Colonic mucosa (tissue), 4 donors: ENCODE measurements around the gene ROR2. TPM values are rescaled to one million over a fixed set of nuclear protein-coding genes. Genes with fewer than 3 reads are reported as not detected.

Experiments used
- DNase-seq: peaks from one replicate; pipeline ENCODE4 v3.0.0-alpha.2; 2020
- H3K27ac ChIP-seq: fragments of 200-600 bp; one replicate; pipeline ENCODE4 v1.8.0; 2021
- H3K27me3 ChIP-seq: fragments of 200-600 bp; one replicate; pipeline ENCODE4 v1.8.0; 2021
- H3K36me3 ChIP-seq: fragments of 200-600 bp; one replicate; pipeline ENCODE4 v1.8.0; 2021
- H3K4me1 ChIP-seq: fragments of 200-600 bp; one replicate; pipeline ENCODE4 v1.8.0; 2021; ENCODE audit warnings: mild to moderate bottlenecking
- H3K4me3 ChIP-seq: fragments of 200-600 bp; one replicate; pipeline ENCODE4 v1.8.0; 2021
- H3K9ac ChIP-seq, 2 donors: one replicate each; pipeline ENCODE4 v1.7.0; 2013; ENCODE audit warnings: control low read depth in 2 of 2, low read depth in 2 of 2, low read length in 2 of 2
- H3K9me3 ChIP-seq: fragments of 200-600 bp; one replicate; pipeline ENCODE4 v1.8.0; 2021
- intact Hi-C: fragments of 100-400 bp; cut with DNase I; formaldehyde crosslinking; loops from one replicate; pipeline ENCODE4 v1.14.1; 2022
- total RNA-seq, 2 donors: library from RNA; stranded (reverse); fragmentation: NEBNext Ultra II Directional in 1 of 2; extraction: Animal tissue kit (Norgen Biotek cat#: 25700) in 1 of 2; gene quantifications; one replicate each; pipeline ENCODE4 v1.2.1, GENCODE V29; 2021
- TF ChIP-seq, protein P1 (sequence below): fragments of 200-600 bp; IDR thresholded peaks from one replicate; pipeline ENCODE4 v1.8.0; 2022; ENCODE audit warnings: antibody characterized with exemption, mild to moderate bottlenecking
- donor health status: healthy.
- donor health status: DM: no; HTN: no; CAD: no.
- donor health status: DM: no; HTN: no; CAD: no.

The ROR2 gene
- total RNA-seq, 2 donors from 2014 or later: 1.7 to 9.1 TPM

DNA sequence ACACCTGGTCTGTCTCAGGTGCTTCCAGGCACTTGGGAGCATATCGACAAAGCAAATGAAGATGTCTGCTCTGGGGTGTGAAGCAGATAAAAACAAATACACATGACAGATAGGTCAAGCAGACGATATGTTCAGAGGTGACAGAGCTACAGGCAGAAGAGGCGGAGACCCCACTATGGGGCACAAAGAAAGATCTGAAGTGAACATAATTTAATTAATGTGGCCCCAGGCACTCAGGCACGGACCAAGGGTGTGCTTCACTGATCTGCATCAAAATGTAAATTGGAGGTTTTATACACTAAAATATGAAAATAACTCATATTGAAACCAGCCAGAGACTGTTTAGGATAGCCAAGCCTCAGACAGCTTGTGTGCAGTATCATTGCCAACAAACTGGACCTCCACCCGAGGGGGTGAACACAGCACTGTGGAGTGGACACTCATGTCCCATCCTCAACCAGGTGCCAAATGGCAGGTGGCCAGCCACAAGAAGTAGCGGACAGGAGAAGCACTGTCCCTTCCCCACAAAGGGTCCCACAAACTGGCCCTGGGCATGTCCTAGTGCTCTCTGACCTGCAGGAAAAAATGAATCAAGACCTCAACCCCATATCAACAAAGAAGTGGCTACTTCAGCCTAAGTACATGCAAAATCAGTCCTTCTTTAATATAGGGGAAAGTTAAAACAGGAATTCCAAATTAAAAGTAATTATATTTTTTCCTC lies 29.2 kb downstream of the ROR2 start:
- intact Hi-C loops: no loop called here
- Histone ChIP-seq H3K4me3 (no peak overlapping the region), H3K9me3 (no peaks in the 10 kb centered on the region), H3K27ac (no peak overlapping the region), H3K27me3 (no peaks in the 10 kb centered on the region), H3K36me3 (no peaks in the 10 kb centered on the region), H3K4me1 (no peaks in the 10 kb centered on the region), H3K9ac (no peak overlapping the region)
- DNase-seq: no peak
- TF ChIP-seq, protein P1, sequence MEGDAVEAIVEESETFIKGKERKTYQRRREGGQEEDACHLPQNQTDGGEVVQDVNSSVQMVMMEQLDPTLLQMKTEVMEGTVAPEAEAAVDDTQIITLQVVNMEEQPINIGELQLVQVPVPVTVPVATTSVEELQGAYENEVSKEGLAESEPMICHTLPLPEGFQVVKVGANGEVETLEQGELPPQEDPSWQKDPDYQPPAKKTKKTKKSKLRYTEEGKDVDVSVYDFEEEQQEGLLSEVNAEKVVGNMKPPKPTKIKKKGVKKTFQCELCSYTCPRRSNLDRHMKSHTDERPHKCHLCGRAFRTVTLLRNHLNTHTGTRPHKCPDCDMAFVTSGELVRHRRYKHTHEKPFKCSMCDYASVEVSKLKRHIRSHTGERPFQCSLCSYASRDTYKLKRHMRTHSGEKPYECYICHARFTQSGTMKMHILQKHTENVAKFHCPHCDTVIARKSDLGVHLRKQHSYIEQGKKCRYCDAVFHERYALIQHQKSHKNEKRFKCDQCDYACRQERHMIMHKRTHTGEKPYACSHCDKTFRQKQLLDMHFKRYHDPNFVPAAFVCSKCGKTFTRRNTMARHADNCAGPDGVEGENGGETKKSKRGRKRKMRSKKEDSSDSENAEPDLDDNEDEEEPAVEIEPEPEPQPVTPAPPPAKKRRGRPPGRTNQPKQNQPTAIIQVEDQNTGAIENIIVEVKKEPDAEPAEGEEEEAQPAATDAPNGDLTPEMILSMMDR: no peak

DNA sequence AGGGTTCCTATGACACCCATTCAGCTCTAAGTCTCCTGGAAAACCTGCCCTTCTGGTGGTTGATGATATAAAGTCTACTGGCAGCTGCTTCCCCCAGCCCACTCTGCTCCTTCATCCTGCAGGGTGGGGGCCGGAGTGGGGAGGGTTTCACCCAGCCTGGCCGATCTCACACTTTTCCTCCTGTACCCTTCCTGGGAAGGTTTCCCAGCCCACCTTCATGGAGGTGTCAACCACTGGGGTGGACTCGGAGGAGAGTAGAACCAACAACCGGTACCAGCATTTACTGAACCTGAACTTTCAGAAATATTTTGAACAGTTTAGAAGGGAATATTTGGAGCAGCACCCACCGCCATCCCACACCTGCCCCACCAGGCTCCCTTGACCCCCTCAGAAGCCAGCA lies 30.4 kb downstream of the ROR2 start:
- intact Hi-C loops: no loop called here
- Histone ChIP-seq H3K4me3 (no peak overlapping the region), H3K9ac (no peak overlapping the region), H3K4me1 (no peaks in the 10 kb centered on the region), H3K27me3 (no peaks in the 10 kb centered on the region), H3K36me3 (no peaks in the 10 kb centered on the region), H3K9me3 (no peaks in the 10 kb centered on the region), H3K27ac (no peak overlapping the region)
- TF ChIP-seq, protein P1: no peak
- DNase-seq: no peak

DNA sequence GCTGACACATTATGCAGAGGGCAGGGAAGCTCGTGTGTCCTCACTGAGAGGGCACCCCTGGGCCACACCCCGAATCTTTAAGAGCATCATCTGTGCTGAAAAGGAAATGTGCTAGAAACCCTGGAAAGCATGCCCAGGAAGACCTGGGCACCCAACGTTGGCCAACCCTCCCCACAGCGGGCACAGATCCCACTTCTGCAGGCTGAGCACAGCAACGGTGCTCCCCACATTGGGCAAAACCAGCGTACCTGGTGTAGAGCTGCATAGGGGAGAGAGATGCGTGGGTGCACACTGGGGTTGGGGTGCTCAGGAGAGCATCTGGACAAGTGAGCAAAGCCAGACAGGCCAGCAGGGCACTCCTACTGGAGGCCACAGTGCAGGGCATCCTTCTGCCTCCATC lies 32.6 kb downstream of the ROR2 start:
- H3K36me3 ChIP-seq: no peaks in the 10 kb centered on the region
- no peaks in the 10 kb centered on the region for H3K27me3 ChIP-seq
- no peaks in the 10 kb centered on the region for H3K4me1 ChIP-seq
- H3K27ac ChIP-seq: no peak overlapping the region
- no peak for DNase-seq
- no peaks in the 10 kb centered on the region for H3K9me3 ChIP-seq
- H3K9ac ChIP-seq: no peak overlapping the region
- intact Hi-C loops: no loop called here
- H3K4me3 ChIP-seq: no peak overlapping the region
- TF ChIP-seq, protein P1: no peak

DNA sequence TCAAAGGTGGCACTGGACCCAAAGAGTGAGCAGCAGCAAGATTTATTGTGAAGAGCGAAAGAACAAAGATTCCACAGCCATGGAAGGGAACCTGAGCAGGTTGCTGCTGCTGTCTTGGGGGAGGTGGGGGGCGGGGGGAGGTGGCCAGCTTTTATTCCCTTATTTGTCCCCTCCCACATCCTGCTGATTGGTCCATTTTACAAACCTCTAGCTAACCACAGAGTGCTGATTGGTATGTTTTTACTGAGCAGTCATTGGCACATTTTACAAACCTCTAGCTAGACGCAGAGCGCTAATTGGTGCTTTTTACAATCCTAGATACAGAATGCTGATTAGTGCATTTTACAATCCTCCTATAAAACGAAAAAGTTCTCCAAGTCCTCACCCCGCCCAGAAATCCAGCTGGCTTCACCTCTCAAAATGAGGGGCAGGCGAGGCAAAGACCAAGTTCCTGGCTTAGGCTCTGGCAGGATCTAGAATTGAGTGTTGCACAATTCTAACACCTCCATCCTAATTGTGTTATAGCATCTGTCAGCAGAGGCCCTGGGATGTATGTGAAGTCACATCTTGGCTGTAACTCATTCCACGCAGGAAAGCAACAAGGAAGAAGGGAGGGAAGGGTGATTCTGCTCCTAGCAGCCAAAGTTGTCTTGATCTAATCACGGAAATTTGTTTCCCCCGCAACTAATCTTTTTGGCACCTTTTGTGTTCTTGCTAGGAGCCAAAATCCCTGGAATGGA lies 34.3 kb downstream of the ROR2 start:
- Histone ChIP-seq H3K9me3 (no peaks in the 10 kb centered on the region), H3K4me3 (no peak overlapping the region), H3K36me3 (no peaks in the 10 kb centered on the region), H3K27ac (no peak overlapping the region), H3K9ac (no peak overlapping the region), H3K4me1 (no peaks in the 10 kb centered on the region), H3K27me3 (no peaks in the 10 kb centered on the region)
- TF ChIP-seq, protein P1: no peak
- DNase-seq: no peak
- intact Hi-C loops: no loop called here

DNA sequence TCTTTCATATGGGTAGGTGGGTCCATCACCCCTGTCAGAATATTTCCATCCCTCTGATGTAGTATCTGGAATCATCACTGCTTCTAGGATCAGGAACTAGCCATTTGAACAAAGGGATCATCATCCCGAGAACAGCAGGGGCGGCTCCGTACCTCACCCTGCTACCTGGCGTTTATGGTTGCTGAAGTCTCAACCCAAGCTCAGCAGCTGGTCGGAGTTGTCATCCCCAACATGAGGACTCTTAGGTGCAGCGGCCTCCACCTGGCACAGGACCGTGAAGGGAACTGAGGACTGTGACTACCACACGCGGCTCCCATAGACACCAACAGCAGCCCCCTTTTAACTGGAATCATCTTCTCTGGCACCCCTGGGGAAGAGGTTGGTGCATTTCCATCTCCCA lies 35.1 kb downstream of the ROR2 start:
- no peak overlapping the region for H3K27ac ChIP-seq
- H3K4me1 ChIP-seq: no peaks in the 10 kb centered on the region
- H3K4me3 ChIP-seq: no peak overlapping the region
- H3K9ac ChIP-seq: no peak overlapping the region
- H3K9me3 ChIP-seq: no peaks in the 10 kb centered on the region
- H3K27me3 ChIP-seq: no peaks in the 10 kb centered on the region
- DNase-seq: no peak
- TF ChIP-seq, protein P1: no peak
- H3K36me3 ChIP-seq: no peaks in the 10 kb centered on the region
- intact Hi-C loops: no loop called here
